GM12878 (cell line): Measurements from ENCODE around the gene PTPRD. TPM values are rescaled to one million over a fixed set of nuclear protein-coding genes. Genes with fewer than 3 reads are reported as not detected.

Experiments used
- ATAC-seq: fragments of 200-7000 bp; cut with Tn5 transposase; 3 replicates; pipeline ENCODE4 v1.9.1; 2020; ENCODE audit warnings: mild to moderate bottlenecking, moderate library complexity
- BruUV-seq: library from RNA; stranded (reverse); fragments of 400-500 nt; replicated peaks from 2 replicates; lab custom pipeline; 2021; lab: Mats Ljungman, UMichigan
- CTCF ChIA-PET: fragments of 300-600 bp; sonication (Branson Sonifier 250); formaldehyde crosslinking; extraction: SDS; loops from one replicate; lab custom pipeline; 2021; ENCODE audit warnings: inconsistent platforms; lab: Yijun Ruan, JAX
- POLR2A ChIA-PET: fragments of 350-600 bp; formaldehyde crosslinking; extraction: SDS; loops from one replicate; lab custom pipeline; 2021; ENCODE audit warnings: inconsistent platforms; lab: Charles Lee
- RAD21 ChIA-PET: fragments of 300-600 bp; sonication (Branson Sonifier 250); formaldehyde crosslinking; loops from one replicate; lab custom pipeline; 2023; ENCODE audit warnings: antibody characterized with exemption; ENCODE audit not compliant: unreplicated experiment; lab: Charles Lee
- SMC1A ChIA-PET: fragments of 300-600 bp; sonication (Branson Sonifier 250); formaldehyde crosslinking; loops from one replicate; lab custom pipeline; 2023; ENCODE audit not compliant: unreplicated experiment, uncharacterized antibody; lab: Charles Lee
- DNase-seq: peaks from one replicate; pipeline ENCODE4 v3.0.0-alpha.2; 2011; ENCODE audit warnings: low read depth, low spot score
- FAIRE-seq: peaks from 3 replicates; lab custom pipeline; 2011; peaks lifted over from hg19 to GRCh38; lab: Jason Lieb, UNC
- H2AFZ ChIP-seq: 2 replicates; pipeline ENCODE4 v1.6.0; 2011; ENCODE audit warnings: low read depth, low read length, control low read depth; ENCODE audit not compliant: control insufficient read depth
- H3K27ac ChIP-seq: 2 replicates; pipeline ENCODE4 v1.5.1; 2011; ENCODE audit warnings: control low read depth; ENCODE audit not compliant: control insufficient read depth, insufficient read depth
- H3K27me3 ChIP-seq, 2 experiments: replicated peaks in 1 of 2; 2 replicates each; pipeline versions ENCODE4 v1.6.0 to v1.6.1; 2011; ENCODE audit warnings: low read length in 1 of 2; ENCODE audit not compliant: control insufficient read depth in 2 of 2, insufficient read depth in 2 of 2
- H3K36me3 ChIP-seq, 2 experiments: 2 replicates each; pipeline ENCODE4 v1.5.1; 2011; ENCODE audit warnings: low read length in 1 of 2; ENCODE audit not compliant: control insufficient read depth in 2 of 2, insufficient read depth in 2 of 2
- H3K4me1 ChIP-seq: 2 replicates; pipeline ENCODE4 v1.6.1; 2011; ENCODE audit warnings: mild to moderate bottlenecking, low read length, moderate library complexity, mixed read lengths; ENCODE audit not compliant: control insufficient read depth, insufficient read depth
- H3K4me2 ChIP-seq: 2 replicates; pipeline ENCODE4 v1.6.0; 2011; ENCODE audit warnings: control low read depth; ENCODE audit not compliant: control insufficient read depth, insufficient read depth
- H3K4me3 ChIP-seq: fragments of 200-600 bp; sonication (generic); 2 replicates; pipeline ENCODE4 v1.5.1; 2016
- H3K79me2 ChIP-seq: 2 replicates; pipeline ENCODE4 v1.6.0; 2011; ENCODE audit warnings: low read length; ENCODE audit not compliant: control insufficient read depth, insufficient read depth
- H3K9ac ChIP-seq: 2 replicates; pipeline ENCODE4 v1.8.0; 2011; ENCODE audit warnings: low read length, control low read depth, mixed read lengths; ENCODE audit not compliant: control insufficient read depth, insufficient read depth
- H3K9me3 ChIP-seq: replicated peaks from 3 replicates; pipeline ENCODE4 v1.5.1; 2011; ENCODE audit warnings: mild to moderate bottlenecking, low read length; ENCODE audit not compliant: control insufficient read depth, insufficient read depth
- H4K20me1 ChIP-seq: 2 replicates; pipeline ENCODE4 v1.6.0; 2011; ENCODE audit not compliant: control insufficient read depth, insufficient read depth
- FOXK2 ChIP-seq: fragments of 450-650 bp; IDR thresholded peaks from 2 replicates; pipeline ENCODE4 v1.6.1; 2017; ENCODE audit warnings: mild to moderate bottlenecking, moderate library complexity
- IKZF2 ChIP-seq, 2 experiments: fragments of 450-650 bp; IDR thresholded peaks; 2 replicates each; pipeline ENCODE4 v1.6.1; 2017; ENCODE audit warnings: mild to moderate bottlenecking in 2 of 2, moderate library complexity in 2 of 2
- MTA3 ChIP-seq: IDR thresholded peaks from 2 replicates; pipeline ENCODE4 v1.6.1; 2012; ENCODE audit warnings: low read length, inconsistent platforms, borderline replicate concordance
- NFYB ChIP-seq: IDR thresholded peaks from 2 replicates; pipeline ENCODE4 v1.6.1; 2011; ENCODE audit warnings: low read depth, mild to moderate bottlenecking, low read length, improper control_type of control experiment, moderate library complexity; ENCODE audit not compliant: insufficient read depth
- POLR2A ChIP-seq: IDR thresholded peaks from 2 replicates; pipeline ENCODE4 v1.6.1; 2011; ENCODE audit warnings: low read depth, mild to moderate bottlenecking, low read length
- POLR2AphosphoS5 ChIP-seq: IDR thresholded peaks from 2 replicates; pipeline ENCODE4 v1.6.1; 2011; ENCODE audit warnings: mild to moderate bottlenecking, low read length, inconsistent platforms
- POU2F2 ChIP-seq: IDR thresholded peaks from 3 replicates; pipeline ENCODE4 v1.6.1; 2011; ENCODE audit warnings: low read depth, mild to moderate bottlenecking, low read length, borderline replicate concordance
- SUZ12 ChIP-seq: fragments of 200-600 bp; sonication (generic); IDR thresholded peaks from one replicate; pipeline ENCODE4 v1.6.1; 2018; ENCODE audit warnings: antibody characterized with exemption, mild to moderate bottlenecking; ENCODE audit not compliant: unreplicated experiment
- TARDBP ChIP-seq: IDR thresholded peaks from 2 replicates; pipeline ENCODE4 v1.6.1; 2016; ENCODE audit warnings: borderline replicate concordance
- WGBS: methylation state at CpG from one replicate; pipeline ENCODE4 v1.1.6; 2016; ENCODE audit warnings: low lambda C conversion rate; ENCODE audit not compliant: insufficient replicate concordance, insufficient coverage; ENCODE audit errors: missing lambda C conversion rate; 5-methylcytosine and 5-hydroxymethylcytosine counted together
- in situ Hi-C: fragments of 300-500 bp; cut with MboI; formaldehyde crosslinking; loops from 9 replicates; pipeline ENCODE4 v1.14.3; 2018; ENCODE audit warnings: mixed read lengths
- intact Hi-C: fragments of 100-400 bp; cut with micrococcal nuclease; formaldehyde crosslinking; loops from one replicate; pipeline ENCODE4 v1.14.2; 2022; ENCODE audit not compliant: unreplicated experiment
- polyA plus RNA-seq, 11 experiments: library from polyadenylated mRNA; depleted of rRNA in 4 of 11; unstranded in 6 of 11; stranded (reverse) in 5 of 11; fragments of >200 nt; fragmentation: Nextera tagmentation in 4 of 11; fragmentation: Illumina TruSeq in 1 of 11; extraction: Ambion mirVana in 4 of 11; extraction: Trizol in 1 of 11; gene quantifications; 1 replicate in 1 of 11; 2 replicates in 10 of 11; pipeline versions ENCODE4 v1.2.1 to v1.2.3, GENCODE V29; 2011 to 2016; ENCODE audit warnings: inconsistent platforms in 2 of 11, missing spikeins in 2 of 11, low read depth in 1 of 11
- total RNA-seq, 4 experiments: library from RNA; depleted of rRNA in 3 of 4; stranded (reverse); fragments of >200 nt in 3 of 4; fragmentation: Illumina TruSeq in 1 of 4; extraction: Trizol in 1 of 4; gene quantifications; 2 replicates each; pipeline versions ENCODE4 v1.2.1 to v1.2.3, GENCODE V29; 2013 to 2021
- TF ChIP-seq, protein P1 (sequence below): IDR thresholded peaks from 2 replicates; pipeline ENCODE4 v1.6.1; 2011; ENCODE audit warnings: borderline replicate concordance, low read depth, mild to moderate bottlenecking, moderate library complexity, mixed read lengths, low read length; ENCODE audit not compliant: insufficient read depth; ENCODE audit errors: extremely low read length
- TF ChIP-seq, protein P2 (sequence below): IDR thresholded peaks from 2 replicates; pipeline ENCODE4 v1.6.1; 2011; ENCODE audit warnings: low read depth, mild to moderate bottlenecking, low read length, moderate library complexity, borderline replicate concordance; ENCODE audit errors: extremely low read depth

Gene PTPRD
- total and polyA plus RNA-seq, 10 of the 15 experiments (the other 5 are each of a cell fraction or from before 2014, with no cell fraction given): under 0.01 to 0.05 (median 0.01) TPM; not detected in 7

DNA sequence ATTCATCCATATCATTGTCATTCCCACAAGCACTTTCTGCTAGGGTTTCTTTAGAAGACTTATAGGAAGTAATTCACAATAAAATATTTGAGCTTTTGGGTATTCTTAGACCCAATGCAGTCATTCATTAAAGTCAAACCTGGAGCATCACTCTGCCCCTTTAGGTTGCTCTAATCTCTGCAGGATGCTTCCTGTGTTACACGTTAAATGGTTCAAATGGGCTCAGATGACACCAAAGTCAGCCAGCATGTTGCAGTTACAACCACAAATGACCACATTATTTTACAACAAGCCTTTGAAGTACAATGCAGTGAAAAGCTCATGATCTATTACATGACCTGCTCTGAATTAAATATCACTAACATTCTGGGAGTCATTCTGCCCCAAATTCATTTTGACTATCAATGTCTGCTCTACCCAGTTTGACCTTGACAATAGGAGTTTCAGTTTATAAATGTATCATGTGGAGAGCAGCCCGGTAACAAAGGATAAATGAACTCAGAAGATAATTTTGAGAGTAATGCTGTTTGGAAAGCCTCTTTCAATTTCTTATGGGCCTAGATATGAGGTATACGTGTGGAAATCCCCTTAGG lies 2144.7 kb downstream of the PTPRD start:
- ChIA-PET POLR2A (interaction anchor here (0.5 kb wide), 1 partner anchor 50 kb away, joined by 4 read pairs; no protein-coding TSS in a partner anchor), CTCF (no interaction called here), RAD21 (no interaction called here), SMC1A (interaction anchor here (1.3 kb wide), 1 partner anchor 18 kb away, joined by 3 read pairs; no protein-coding TSS in a partner anchor)
- no TSS peak for BruUV-seq
- Histone ChIP-seq H3K36me3 (no peaks in the 10 kb centered on the region), H3K27ac (no peak overlapping the region), H4K20me1 (no peaks in the 10 kb centered on the region), H3K79me2 (no peaks in the 10 kb centered on the region), H3K4me2 (no peak overlapping the region), H3K9me3 (no peaks in the 10 kb centered on the region), H3K4me3 (no peak overlapping the region), H3K27me3 (no peaks in the 10 kb centered on the region), H3K9ac (no peak overlapping the region), H2AFZ (no peak overlapping the region), H3K4me1 (no peaks in the 10 kb centered on the region)
- no peak for TF ChIP-seq POLR2A
- no peak for TF ChIP-seq FOXK2
- TF ChIP-seq, protein P1, sequence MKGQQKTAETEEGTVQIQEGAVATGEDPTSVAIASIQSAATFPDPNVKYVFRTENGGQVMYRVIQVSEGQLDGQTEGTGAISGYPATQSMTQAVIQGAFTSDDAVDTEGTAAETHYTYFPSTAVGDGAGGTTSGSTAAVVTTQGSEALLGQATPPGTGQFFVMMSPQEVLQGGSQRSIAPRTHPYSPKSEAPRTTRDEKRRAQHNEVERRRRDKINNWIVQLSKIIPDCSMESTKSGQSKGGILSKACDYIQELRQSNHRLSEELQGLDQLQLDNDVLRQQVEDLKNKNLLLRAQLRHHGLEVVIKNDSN: no peak
- FAIRE-seq: no peak
- in situ Hi-C loops (no loop called here), intact Hi-C loops (loop anchor here (5.0 kb wide), 1 partner anchor 51 kb away; no protein-coding TSS in a partner anchor)
- WGBS: 25% methylated on average over 3 of the region's 3 CpGs
- no peak for DNase-seq
- ATAC-seq: no peak

DNA sequence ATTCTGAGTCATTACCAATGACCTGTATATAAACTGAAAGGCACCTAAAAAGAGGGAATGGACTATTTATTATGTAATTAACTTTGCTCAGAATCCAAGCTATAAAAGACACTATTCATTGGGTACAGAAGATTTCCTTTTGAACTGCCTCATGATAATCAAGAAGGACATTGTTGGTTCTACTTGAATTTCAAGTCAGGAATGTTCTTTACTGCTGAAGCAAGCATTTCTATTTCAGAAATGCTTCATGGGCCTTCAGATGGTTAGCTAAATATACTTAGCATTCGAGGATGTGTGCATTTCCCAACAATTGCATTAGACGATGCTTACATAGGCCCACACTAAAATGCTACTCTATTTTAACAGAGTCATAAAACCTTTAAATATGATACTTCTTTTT lies 2155.0 kb downstream of the PTPRD start:
- no TSS peak for BruUV-seq
- Histone ChIP-seq H2AFZ (no peak overlapping the region), H3K27me3 (no peaks in the 10 kb centered on the region), H3K9me3 (no peaks in the 10 kb centered on the region), H3K4me2 (no peak overlapping the region), H3K27ac (no peak overlapping the region), H3K9ac (no peak overlapping the region), H3K36me3 (no peaks in the 10 kb centered on the region), H3K4me3 (no peak overlapping the region), H3K4me1 (no peaks in the 10 kb centered on the region), H3K79me2 (no peaks in the 10 kb centered on the region), H4K20me1 (no peaks in the 10 kb centered on the region)
- intact Hi-C loops (no loop called here), in situ Hi-C loops (no loop called here)
- DNase-seq (no peak), FAIRE-seq (no peak), ATAC-seq (no peak)
- POLR2A ChIA-PET: no interaction called here
- SMC1A ChIA-PET: no interaction called here
- RAD21 ChIA-PET: no interaction called here
- CTCF ChIA-PET: no interaction called here
- WGBS: 18% methylated on average over 2 of the region's 2 CpGs
- TF ChIP-seq NFYB: no peak
- TF ChIP-seq POLR2AphosphoS5: no peak
- TF ChIP-seq MTA3: no peak
- TF ChIP-seq POU2F2: no peak
- TF ChIP-seq, protein P2, sequence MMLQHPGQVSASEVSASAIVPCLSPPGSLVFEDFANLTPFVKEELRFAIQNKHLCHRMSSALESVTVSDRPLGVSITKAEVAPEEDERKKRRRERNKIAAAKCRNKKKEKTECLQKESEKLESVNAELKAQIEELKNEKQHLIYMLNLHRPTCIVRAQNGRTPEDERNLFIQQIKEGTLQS: no peak
- no peak for TF ChIP-seq IKZF2 (IDR thresholded peaks at IDR 0.05)
- TF ChIP-seq TARDBP: no peak
- TF ChIP-seq SUZ12: no peak
